K562 (cell line): ENCODE results near the gene ROM1. TPM values are rescaled to one million over a fixed set of nuclear protein-coding genes. Genes with fewer than 3 reads are reported as not detected.

ENCODE experiments used
- CEBPZ ChIP-seq: fragments of 150-350 bp; IDR thresholded peaks from 2 replicates; pipeline ENCODE4 v1.6.1; 2014; ENCODE audit warnings: low read depth, mild to moderate bottlenecking, low read length, borderline replicate concordance
- CHD1 ChIP-seq: fragments of 200-600 bp; sonication (generic); IDR thresholded peaks from one replicate; pipeline ENCODE4 v1.6.1; 2012; ENCODE audit warnings: mild to moderate bottlenecking, moderate library complexity, low read length, inconsistent platforms
- FOXJ3 ChIP-seq: sonication (generic); formaldehyde crosslinking; IDR thresholded peaks from 2 replicates; pipeline ENCODE4 v1.4.0; 2020; ENCODE audit warnings: mild to moderate bottlenecking, missing genetic modification reagents
- HDAC3 ChIP-seq: fragments of 450-650 bp; IDR thresholded peaks from 2 replicates; pipeline ENCODE4 v1.6.1; 2018; ENCODE audit warnings: borderline replicate concordance, mild to moderate bottlenecking, moderate library complexity; ENCODE audit not compliant: partially characterized antibody
- ILK ChIP-seq: fragments of 450-650 bp; IDR thresholded peaks from 2 replicates; pipeline ENCODE4 v1.6.1; 2016; ENCODE audit warnings: missing genetic modification characterization, low read depth, mild to moderate bottlenecking, missing compliant biosample characterization, moderate library complexity, borderline replicate concordance
- MAFG ChIP-seq: fragments of 450-650 bp; conservative IDR thresholded peaks from 2 replicates; pipeline ENCODE4 v1.6.1; 2016; ENCODE audit warnings: missing genetic modification characterization, missing compliant biosample characterization
- MAFK ChIP-seq: IDR thresholded peaks from 2 replicates; pipeline ENCODE4 v1.6.1; 2011; ENCODE audit warnings: low read length, improper control_type of control experiment
- RERE ChIP-seq: sonication (generic); formaldehyde crosslinking; IDR thresholded peaks from 2 replicates; pipeline ENCODE4 v1.8.0; 2023; ENCODE audit warnings: missing genetic modification reagents, mild to moderate bottlenecking, borderline replicate concordance
- RNF2 ChIP-seq: sonication (generic); IDR thresholded peaks from 2 replicates; pipeline ENCODE4 v1.6.1; 2016
- SMAD2 ChIP-seq: fragments of 150-350 bp; IDR thresholded peaks from 2 replicates; pipeline ENCODE4 v1.6.1; 2014; ENCODE audit warnings: low read depth, mild to moderate bottlenecking, low read length
- SMAD4 ChIP-seq: fragments of 250-450 bp; sonication (Bioruptor Pico); conservative IDR thresholded peaks from 2 replicates; pipeline ENCODE4 v1.8.0; 2021; ENCODE audit warnings: inconsistent platforms, mild to moderate bottlenecking, moderate library complexity
- SRF ChIP-seq, 2 experiments: fragments of 250-450, 450-650 bp in 1 of 2; sonication (Bioruptor Pico) in 1 of 2; sonication (generic) in 1 of 2; formaldehyde crosslinking; IDR thresholded peaks; 2 replicates each; pipeline versions ENCODE4 v1.5.0 to v1.5.1; 2020 to 2022; ENCODE audit warnings: mild to moderate bottlenecking in 1 of 2, missing genetic modification reagents in 1 of 2
- UBTF ChIP-seq, 2 experiments: IDR thresholded peaks; 2 replicates each; pipeline ENCODE4 v1.6.1; 2012; ENCODE audit warnings: improper control_type of control experiment in 2 of 2, low read depth in 2 of 2, low read length in 2 of 2, borderline replicate concordance in 1 of 2
- YBX1 ChIP-seq: fragments of 450-650 bp; IDR thresholded peaks from 2 replicates; pipeline ENCODE4 v1.7.1; 2016; ENCODE audit warnings: mild to moderate bottlenecking
- ZBTB7A ChIP-seq: IDR thresholded peaks from 2 replicates; pipeline ENCODE4 v1.6.1; 2011; ENCODE audit warnings: low read depth, mild to moderate bottlenecking, low read length, moderate library complexity, borderline replicate concordance; ENCODE audit not compliant: control insufficient read depth
- polyA plus RNA-seq, 8 experiments: library from polyadenylated mRNA; depleted of rRNA in 4 of 8; stranded (reverse) in 5 of 8; unstranded in 3 of 8; fragments of >200 nt; fragmentation: Nextera tagmentation in 2 of 8; fragmentation: Illumina TruSeq in 1 of 8; extraction: Ambion mirVana in 2 of 8; extraction: Trizol in 1 of 8; gene quantifications; 2 replicates each; pipeline versions ENCODE4 v1.2.1 to v1.2.3, GENCODE V29; 2011 to 2014; ENCODE audit warnings: inconsistent platforms in 1 of 8, missing spikeins in 1 of 8
- total RNA-seq, 7 experiments: library from RNA; depleted of rRNA in 6 of 7; stranded (reverse); fragments of >200 nt in 6 of 7; fragmentation: Illumina TruSeq in 2 of 7; extraction: Trizol in 2 of 7; gene quantifications; 2 replicates each; pipeline versions ENCODE4 v1.2.1 to v1.2.3, GENCODE V29; 2011 to 2021; ENCODE audit warnings: low replicate concordance in 1 of 7

Gene ROM1
- total and polyA plus RNA-seq, 9 of the 15 experiments (the other 6 are each of a cell fraction or from before 2014, with no cell fraction given), result 0.75 to 4.0 (median 2.6) TPM

GRCh38 chr11:62612366-62613290 lies at the start of gene ROM1, which contains the start of gene EML3 (continued):
- TF ChIP-seq HDAC3, result no peak
- no peak for TF ChIP-seq YBX1
- TF ChIP-seq SRF (CRISPR knock-in tag; IDR thresholded peaks at IDR 0.05), result peak in 1 of 2 experiments; percentile 72; a peak in 1 of 4 replicates
- peak; percentile 87 to 89; a peak in 3 of 4 replicates for TF ChIP-seq UBTF (IDR thresholded peaks at IDR 0.05; ENCODE audit: borderline replicate concordance in 1 of 2, low read depth in 2 of 2, low read length in 2 of 2)
- TF ChIP-seq CHD1, result no peak
- TF ChIP-seq SMAD2, result no peak
- no peak for TF ChIP-seq ILK
- TF ChIP-seq FOXJ3 (CRISPR knock-in tag), result no peak
- TF ChIP-seq ZBTB7A, result peak; percentile 94
- TF ChIP-seq MAFK, result no peak
- TF ChIP-seq CEBPZ, result no peak
- no peak for TF ChIP-seq MAFG
- TF ChIP-seq RERE (CRISPR knock-in tag), result no peak
- TF ChIP-seq SMAD4 (CRISPR knock-in tag), result peak; percentile 75
- peak; percentile 5; the same call in 1 of the 2 replicates for TF ChIP-seq RNF2
